ENCODE results near the gene MVB12B. TPM values are rescaled to one million over a fixed set of nuclear protein-coding genes. Genes with fewer than 3 reads are reported as not detected.

Gene MVB12B
- total RNA-seq, 1 experiment from 2014 or later = 4.5 TPM

- no peak overlapping the region for H3K4me3 Mint-ChIP-seq (ENCODE audit: low read depth, unreplicated experiment)
- TF ChIP-seq CTCF (IDR thresholded peaks at IDR 0.05; ENCODE audit: unreplicated experiment) = no peak
- H3K4me1 Mint-ChIP-seq (ENCODE audit: low read depth, unreplicated experiment) = no peaks in the 10 kb centered on the region
- H3K27me3 Mint-ChIP-seq (ENCODE audit: unreplicated experiment) = peaks cover 62% of the 10 kb centered on the region
- BruUV-seq (replicated peaks) = no TSS peak
- intact Hi-C loops (cut with micrococcal nuclease; ENCODE audit: unreplicated experiment) = no loop called here
- no peak overlapping the region for H3K27ac Mint-ChIP-seq (ENCODE audit: unreplicated experiment)
- CTCF ChIA-PET = no interaction called here
- no peaks in the 10 kb centered on the region for H3K36me3 Mint-ChIP-seq (ENCODE audit: insufficient read depth, unreplicated experiment)
- no peak for DNase-seq
- no peaks in the 10 kb centered on the region for H3K9me3 Mint-ChIP-seq (ENCODE audit: low read depth, unreplicated experiment)
Measured at GRCh38 chr9:126309427-126310189, 17.0 kb upstream of the MVB12B start.

GRCh38 chr9:126312584-126313551, 13.8 kb upstream of the MVB12B start:
- Mint-ChIP-seq H3K9me3 (ENCODE audit: low read depth, unreplicated experiment) (no peaks in the 10 kb centered on the region), H3K27ac (ENCODE audit: unreplicated experiment) (no peak overlapping the region), H3K4me1 (ENCODE audit: low read depth, unreplicated experiment) (no peaks in the 10 kb centered on the region), H3K4me3 (ENCODE audit: low read depth, unreplicated experiment) (no peak overlapping the region), H3K27me3 (ENCODE audit: unreplicated experiment) (peaks cover 56% of the 10 kb centered on the region), H3K36me3 (ENCODE audit: insufficient read depth, unreplicated experiment) (no peaks in the 10 kb centered on the region)
- no peak for TF ChIP-seq CTCF (IDR thresholded peaks at IDR 0.05; ENCODE audit: unreplicated experiment)
- DNase-seq = no peak
- no TSS peak for BruUV-seq (replicated peaks)
- intact Hi-C loops (cut with micrococcal nuclease; ENCODE audit: unreplicated experiment) = no loop called here
- CTCF ChIA-PET = no interaction called here

- Mint-ChIP-seq H3K36me3 (ENCODE audit: insufficient read depth, unreplicated experiment) (no peaks in the 10 kb centered on the region), H3K9me3 (ENCODE audit: low read depth, unreplicated experiment) (no peaks in the 10 kb centered on the region), H3K27me3 (ENCODE audit: unreplicated experiment) (peaks cover 64% of the 10 kb centered on the region), H3K27ac (ENCODE audit: unreplicated experiment) (no peak overlapping the region), H3K4me3 (ENCODE audit: low read depth, unreplicated experiment) (no peak overlapping the region), H3K4me1 (ENCODE audit: low read depth, unreplicated experiment) (no peaks in the 10 kb centered on the region)
- CTCF ChIA-PET = no interaction called here
- no TSS peak for BruUV-seq (replicated peaks)
- TF ChIP-seq CTCF (IDR thresholded peaks at IDR 0.05; ENCODE audit: unreplicated experiment) = no peak
- intact Hi-C loops (cut with micrococcal nuclease; ENCODE audit: unreplicated experiment) = loop anchor here (5.0 kb wide), 2 partner anchors 81 to 176 kb away; no protein-coding TSS in a partner anchor
- DNase-seq = no peak
Measured at GRCh38 chr9:126316085-126316655, 10.5 kb upstream of the MVB12B start.

GRCh38 chr9:126317513-126317912, 9.1 kb upstream of the MVB12B start:
- TF ChIP-seq CTCF (IDR thresholded peaks at IDR 0.05; ENCODE audit: unreplicated experiment) = no peak
- intact Hi-C loops (cut with micrococcal nuclease; ENCODE audit: unreplicated experiment) = loop anchor here (5.0 kb wide), 2 partner anchors 80 to 175 kb away; no protein-coding TSS in a partner anchor
- no peaks in the 10 kb centered on the region for H3K4me1 Mint-ChIP-seq (ENCODE audit: low read depth, unreplicated experiment)
- no peaks in the 10 kb centered on the region for H3K9me3 Mint-ChIP-seq (ENCODE audit: low read depth, unreplicated experiment)
- CTCF ChIA-PET = interaction anchor here (0.8 kb wide), 1 partner anchor 59 kb away, joined by 3 read pairs; no protein-coding TSS in a partner anchor
- no peak overlapping the region for H3K4me3 Mint-ChIP-seq (ENCODE audit: low read depth, unreplicated experiment)
- H3K27me3 Mint-ChIP-seq (ENCODE audit: unreplicated experiment) = peaks cover 52% of the 10 kb centered on the region
- no peak overlapping the region for H3K27ac Mint-ChIP-seq (ENCODE audit: unreplicated experiment)
- no peaks in the 10 kb centered on the region for H3K36me3 Mint-ChIP-seq (ENCODE audit: insufficient read depth, unreplicated experiment)
- no TSS peak for BruUV-seq (replicated peaks)
- peak; percentile 34 for DNase-seq
